Calu3 (cell line): ENCODE data around the gene BZW2. TPM values are rescaled to one million over a fixed set of nuclear protein-coding genes. Genes with fewer than 3 reads are reported as not detected.

ENCODE experiments used
- BruUV-seq: library from RNA; stranded (reverse); fragments of 400-500 nt; replicated peaks from 2 replicates; lab custom pipeline; 2021; lab: Mats Ljungman, UMichigan
- CTCF ChIA-PET: fragments of 300-600 bp; sonication (Branson Sonifier 250); formaldehyde crosslinking; loops from one replicate; lab custom pipeline; 2022; ENCODE audit warnings: antibody characterized with exemption; lab: Charles Lee
- DNase-seq: peaks from one replicate; pipeline ENCODE4 v3.0.0; 2022
- H3K27ac Mint-ChIP-seq: one replicate; pipeline ENCODE4 v1.8.0; 2022; ENCODE audit warnings: mixed read lengths; ENCODE audit not compliant: unreplicated experiment
- H3K27me3 Mint-ChIP-seq: one replicate; pipeline ENCODE4 v1.8.0; 2022; ENCODE audit warnings: mixed read lengths; ENCODE audit not compliant: unreplicated experiment
- H3K36me3 Mint-ChIP-seq: one replicate; pipeline ENCODE4 v1.8.0; 2022; ENCODE audit warnings: mild to moderate bottlenecking, moderate library complexity, mixed read lengths; ENCODE audit not compliant: insufficient read depth, unreplicated experiment
- H3K4me1 Mint-ChIP-seq: one replicate; pipeline ENCODE4 v1.8.0; 2022; ENCODE audit warnings: mild to moderate bottlenecking, low read depth, mixed read lengths; ENCODE audit not compliant: unreplicated experiment
- H3K4me3 Mint-ChIP-seq: one replicate; pipeline ENCODE4 v1.8.0; 2022; ENCODE audit warnings: mild to moderate bottlenecking, low read depth, moderate library complexity, mixed read lengths; ENCODE audit not compliant: unreplicated experiment
- H3K9me3 Mint-ChIP-seq: one replicate; pipeline ENCODE4 v1.8.0; 2022; ENCODE audit warnings: low read depth, mixed read lengths; ENCODE audit not compliant: unreplicated experiment
- intact Hi-C: fragments of 100-400 bp; cut with micrococcal nuclease; formaldehyde crosslinking; loops from one replicate; pipeline ENCODE4 v1.10.0; 2022; ENCODE audit not compliant: unreplicated experiment
- total RNA-seq: library from RNA; stranded (reverse); gene quantifications from 2 replicates; pipeline ENCODE4 v1.2.3, GENCODE V29; 2022
- TF ChIP-seq, protein P1 (sequence below): fragments of 200-600 bp; IDR thresholded peaks from one replicate; pipeline ENCODE4 v1.8.0; 2022; ENCODE audit warnings: antibody characterized with exemption; ENCODE audit not compliant: unreplicated experiment

The BZW2 gene
- total RNA-seq, 1 experiment from 2014 or later, result 194 TPM

DNA sequence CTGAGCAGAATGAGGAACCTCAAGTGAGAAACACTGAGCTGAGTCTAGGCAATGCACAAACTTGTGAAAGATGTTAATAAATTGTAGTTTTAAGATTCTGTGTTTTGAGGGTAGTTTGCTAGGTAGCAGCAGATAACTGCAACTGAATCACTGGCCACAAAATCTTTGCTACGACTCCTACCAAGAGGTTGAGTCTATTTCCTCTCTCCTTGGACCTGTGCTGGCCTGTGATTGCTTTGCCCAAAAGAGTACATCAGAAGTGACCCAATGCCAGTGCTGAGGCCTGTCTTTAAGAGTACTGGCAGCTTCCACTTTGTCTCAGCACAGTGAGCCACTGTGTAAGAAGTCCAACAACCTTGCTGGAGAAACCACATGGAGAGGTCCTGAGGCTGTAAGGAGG lies 95.7 kb downstream of the BZW2 start:
- intact Hi-C loops, result no loop called here
- BruUV-seq, result no TSS peak

DNA sequence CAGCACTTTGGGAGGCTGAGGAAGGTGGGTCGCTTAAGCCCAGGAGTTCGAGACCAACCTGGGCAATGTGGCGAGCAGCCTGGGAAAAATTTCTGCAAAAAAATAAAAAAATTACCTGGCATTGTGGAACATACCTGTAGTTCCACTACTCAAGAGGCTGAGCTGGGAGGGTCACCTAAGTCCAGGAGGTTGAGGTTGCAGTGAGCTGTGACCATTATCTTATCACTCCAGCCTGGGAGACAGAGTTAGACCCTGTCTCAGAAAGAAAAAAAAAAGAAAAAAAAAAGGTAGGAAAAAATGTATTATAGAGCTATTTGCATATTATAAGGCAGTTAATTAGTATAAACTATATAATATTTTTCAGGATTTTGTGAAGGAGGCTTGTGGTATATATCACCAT lies 96.6 kb downstream of the BZW2 start:
- H3K4me1 Mint-ChIP-seq, result peaks cover 16% of the 10 kb centered on the region
- CTCF ChIA-PET, result no interaction called here
- DNase-seq, result no peak
- H3K4me3 Mint-ChIP-seq, result no peak overlapping the region
- no peaks in the 10 kb centered on the region for H3K27me3 Mint-ChIP-seq
- H3K27ac Mint-ChIP-seq, result no peak overlapping the region
- H3K9me3 Mint-ChIP-seq, result no peaks in the 10 kb centered on the region
- no peaks in the 10 kb centered on the region for H3K36me3 Mint-ChIP-seq
- TF ChIP-seq, protein P1, sequence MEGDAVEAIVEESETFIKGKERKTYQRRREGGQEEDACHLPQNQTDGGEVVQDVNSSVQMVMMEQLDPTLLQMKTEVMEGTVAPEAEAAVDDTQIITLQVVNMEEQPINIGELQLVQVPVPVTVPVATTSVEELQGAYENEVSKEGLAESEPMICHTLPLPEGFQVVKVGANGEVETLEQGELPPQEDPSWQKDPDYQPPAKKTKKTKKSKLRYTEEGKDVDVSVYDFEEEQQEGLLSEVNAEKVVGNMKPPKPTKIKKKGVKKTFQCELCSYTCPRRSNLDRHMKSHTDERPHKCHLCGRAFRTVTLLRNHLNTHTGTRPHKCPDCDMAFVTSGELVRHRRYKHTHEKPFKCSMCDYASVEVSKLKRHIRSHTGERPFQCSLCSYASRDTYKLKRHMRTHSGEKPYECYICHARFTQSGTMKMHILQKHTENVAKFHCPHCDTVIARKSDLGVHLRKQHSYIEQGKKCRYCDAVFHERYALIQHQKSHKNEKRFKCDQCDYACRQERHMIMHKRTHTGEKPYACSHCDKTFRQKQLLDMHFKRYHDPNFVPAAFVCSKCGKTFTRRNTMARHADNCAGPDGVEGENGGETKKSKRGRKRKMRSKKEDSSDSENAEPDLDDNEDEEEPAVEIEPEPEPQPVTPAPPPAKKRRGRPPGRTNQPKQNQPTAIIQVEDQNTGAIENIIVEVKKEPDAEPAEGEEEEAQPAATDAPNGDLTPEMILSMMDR, result no peak
- intact Hi-C loops, result no loop called here
- no TSS peak for BruUV-seq

More for the DNA sequence above, 95.7 kb downstream of the BZW2 start:
- TF ChIP-seq, protein P1, result no peak
- Mint-ChIP-seq H3K4me1 (peaks cover 16% of the 10 kb centered on the region), H3K9me3 (no peaks in the 10 kb centered on the region), H3K4me3 (no peak overlapping the region), H3K27me3 (no peaks in the 10 kb centered on the region), H3K36me3 (no peaks in the 10 kb centered on the region), H3K27ac (no peak overlapping the region)
- DNase-seq, result no peak
- CTCF ChIA-PET, result no interaction called here

DNA sequence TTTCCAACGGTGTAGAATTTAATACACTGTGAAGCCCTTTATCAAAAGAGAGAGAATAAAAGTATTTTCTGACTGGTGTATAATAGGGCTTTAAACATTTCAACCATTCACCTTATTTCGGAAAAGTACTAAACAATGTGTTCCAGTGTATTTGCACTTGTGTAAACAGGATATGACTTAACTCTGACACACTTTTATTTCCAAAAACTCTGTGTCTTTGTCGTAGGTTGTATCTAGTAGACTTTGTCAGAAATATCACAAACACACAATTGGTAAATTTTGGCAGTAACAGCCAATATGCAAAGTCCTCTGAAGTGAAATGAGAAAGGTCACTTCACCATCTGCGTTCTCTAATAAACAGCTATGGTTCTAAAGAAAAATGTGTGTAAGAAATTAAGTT lies 97.3 kb downstream of the BZW2 start:
- CTCF ChIA-PET, result no interaction called here
- Mint-ChIP-seq H3K27me3 (no peaks in the 10 kb centered on the region), H3K4me1 (peaks cover 16% of the 10 kb centered on the region), H3K4me3 (no peak overlapping the region), H3K9me3 (no peaks in the 10 kb centered on the region), H3K27ac (no peak overlapping the region), H3K36me3 (no peaks in the 10 kb centered on the region)
- no TSS peak for BruUV-seq
- TF ChIP-seq, protein P1, result no peak
- no peak for DNase-seq
- intact Hi-C loops, result no loop called here

DNA sequence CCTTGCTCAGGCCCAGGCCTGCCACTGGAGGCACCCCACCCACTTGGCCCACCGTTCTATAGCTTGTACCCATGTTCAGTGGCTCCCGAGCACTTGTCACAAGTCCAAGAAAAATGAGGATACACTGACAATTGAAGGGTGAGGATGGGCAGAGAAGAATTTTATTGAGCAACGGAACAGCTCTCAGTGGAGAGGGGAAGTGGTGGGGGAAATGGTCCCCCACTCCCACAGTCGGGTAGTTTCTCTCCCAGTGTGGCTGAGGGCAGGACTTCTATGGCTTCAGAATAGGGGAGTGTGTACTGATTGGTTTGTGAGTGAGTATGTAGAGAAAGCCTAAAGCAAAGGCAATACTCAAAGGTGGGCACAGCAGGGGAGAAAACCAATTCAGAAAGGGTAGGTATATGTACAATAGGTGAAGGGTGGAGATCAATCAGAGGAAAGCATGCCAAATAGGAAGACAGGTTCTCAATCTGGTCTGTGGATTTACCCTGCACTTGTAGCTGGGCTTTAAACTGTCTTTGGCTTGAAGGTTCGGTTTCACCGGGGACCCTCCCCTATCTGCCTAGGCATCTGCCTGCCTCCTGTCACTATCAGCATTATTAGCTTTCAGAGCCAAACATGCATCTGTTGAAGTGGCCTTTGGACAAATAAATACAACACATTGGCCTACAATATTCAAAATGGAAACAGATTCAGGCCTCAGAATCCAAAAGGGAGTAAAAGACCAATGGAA lies 98.7 kb downstream of the BZW2 start:
- Mint-ChIP-seq H3K27ac (no peak overlapping the region), H3K27me3 (no peaks in the 10 kb centered on the region), H3K4me3 (no peak overlapping the region), H3K9me3 (no peaks in the 10 kb centered on the region), H3K4me1 (peaks cover 16% of the 10 kb centered on the region), H3K36me3 (no peaks in the 10 kb centered on the region)
- intact Hi-C loops, result no loop called here
- no TSS peak for BruUV-seq
- DNase-seq, result no peak
- CTCF ChIA-PET, result no interaction called here
- TF ChIP-seq, protein P1, result no peak
